ES-I3 (cell line): ENCODE data around the gene KIF26A.
A peak's percentile ranks its signal among the peaks of the same experiment; 100 is the strongest.

Source experiments
- H3K36me3 ChIP-seq: 2 replicates; pipeline ENCODE4 v1.6.1; 2013; ENCODE audit warnings: mild to moderate bottlenecking, low read length, control low read depth, moderate library complexity; ENCODE audit not compliant: insufficient read depth
- H3K4me1 ChIP-seq: 2 replicates; pipeline ENCODE4 v1.6.1; 2013; ENCODE audit warnings: mild to moderate bottlenecking, control low read depth, low read length; ENCODE audit not compliant: insufficient read depth
- H3K9ac ChIP-seq: 2 replicates; pipeline ENCODE4 v1.6.1; 2013; ENCODE audit warnings: low read depth, mild to moderate bottlenecking, low read length, moderate library complexity
- H3K9me3 ChIP-seq: 2 replicates; pipeline ENCODE4 v1.6.1; 2013; ENCODE audit warnings: mild to moderate bottlenecking, low read length, moderate library complexity; ENCODE audit not compliant: control insufficient read depth, insufficient read depth

Gene KIF26A

DNA sequence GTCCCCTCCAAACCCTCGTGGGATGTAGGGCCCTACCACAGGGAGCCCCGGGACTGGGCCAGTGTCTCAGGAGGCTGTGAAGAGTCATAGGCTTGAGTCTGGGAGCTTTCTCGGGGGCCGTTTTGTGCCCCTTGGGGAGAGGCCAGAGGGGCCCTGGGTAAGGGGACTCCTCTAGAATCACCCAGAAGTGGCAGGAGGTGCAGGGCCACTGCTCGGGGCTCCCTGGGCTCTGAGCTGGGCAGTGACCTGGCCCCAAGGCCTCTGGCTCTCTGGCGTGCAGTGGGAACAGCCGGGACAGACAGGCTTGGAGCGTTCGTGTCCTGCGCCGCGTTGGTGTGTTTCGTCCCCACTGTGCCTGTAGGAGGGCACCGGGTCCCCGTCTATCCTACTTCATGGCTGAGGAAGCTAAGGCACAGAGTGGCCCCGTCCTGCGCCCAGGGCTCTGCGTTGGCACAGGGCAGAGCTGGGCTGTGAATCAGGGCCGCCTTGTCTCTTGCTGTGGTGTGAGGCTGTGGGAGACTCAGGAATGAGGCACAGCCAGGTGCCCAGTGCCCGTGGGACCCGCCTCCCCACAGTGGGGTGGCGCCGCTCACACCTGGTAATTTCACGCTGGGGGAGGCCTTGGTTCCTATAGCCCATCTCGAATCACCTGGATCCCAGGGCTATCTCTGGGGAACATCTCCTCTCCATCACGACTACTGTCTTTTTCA, 23.8 kb upstream of the KIF26A start:
- no peaks in the 10 kb centered on the region for H3K9me3 ChIP-seq
- no peaks in the 10 kb centered on the region for H3K4me1 ChIP-seq
- no peak overlapping the region for H3K9ac ChIP-seq
- no peaks in the 10 kb centered on the region for H3K36me3 ChIP-seq

GRCh38 chr14:104115131-104115600, 23.2 kb upstream of the KIF26A start:
- Histone ChIP-seq H3K4me1 (no peaks in the 10 kb centered on the region), H3K36me3 (no peaks in the 10 kb centered on the region), H3K9ac (no peak overlapping the region), H3K9me3 (no peaks in the 10 kb centered on the region)

DNA sequence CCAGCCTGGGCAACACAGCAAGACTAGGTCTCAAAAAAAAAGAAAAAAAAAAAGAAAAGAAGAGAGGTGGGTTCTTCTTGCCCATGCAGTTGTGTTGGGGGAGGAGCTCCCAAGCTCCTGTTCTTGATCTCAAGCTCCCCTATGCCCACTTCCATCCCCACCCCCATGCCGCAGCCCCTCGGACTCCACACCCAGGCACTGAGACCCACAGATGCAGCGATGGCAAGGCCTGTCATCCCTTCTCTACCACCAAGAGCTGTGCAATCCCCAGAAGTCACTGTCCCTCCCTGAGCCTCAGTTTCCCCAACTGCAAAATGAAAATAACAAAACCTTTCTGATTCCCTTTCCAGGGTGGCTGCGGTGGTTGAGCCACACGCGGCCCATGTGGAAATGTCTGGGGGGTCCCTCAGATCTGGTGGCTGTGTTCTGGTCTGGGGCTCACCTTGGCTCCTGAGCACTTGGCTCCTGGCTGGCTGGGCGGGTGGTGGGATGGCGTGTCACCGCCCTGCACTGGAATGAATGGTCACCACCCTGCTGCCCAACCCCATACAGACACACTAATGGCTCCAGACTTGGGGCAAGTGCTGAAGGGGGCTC, 22.6 kb upstream of the KIF26A start:
- H3K9ac ChIP-seq = no peak overlapping the region
- no peaks in the 10 kb centered on the region for H3K36me3 ChIP-seq
- no peaks in the 10 kb centered on the region for H3K9me3 ChIP-seq
- no peaks in the 10 kb centered on the region for H3K4me1 ChIP-seq

- no peaks in the 10 kb centered on the region for H3K36me3 ChIP-seq
- no peaks in the 10 kb centered on the region for H3K4me1 ChIP-seq
- no peaks in the 10 kb centered on the region for H3K9me3 ChIP-seq
- peak overlapping the region; percentile 46; the same call in 1 of the 2 replicates for H3K9ac ChIP-seq
Measured at GRCh38 chr14:104116288-104116755, 22.1 kb upstream of the KIF26A start.

DNA sequence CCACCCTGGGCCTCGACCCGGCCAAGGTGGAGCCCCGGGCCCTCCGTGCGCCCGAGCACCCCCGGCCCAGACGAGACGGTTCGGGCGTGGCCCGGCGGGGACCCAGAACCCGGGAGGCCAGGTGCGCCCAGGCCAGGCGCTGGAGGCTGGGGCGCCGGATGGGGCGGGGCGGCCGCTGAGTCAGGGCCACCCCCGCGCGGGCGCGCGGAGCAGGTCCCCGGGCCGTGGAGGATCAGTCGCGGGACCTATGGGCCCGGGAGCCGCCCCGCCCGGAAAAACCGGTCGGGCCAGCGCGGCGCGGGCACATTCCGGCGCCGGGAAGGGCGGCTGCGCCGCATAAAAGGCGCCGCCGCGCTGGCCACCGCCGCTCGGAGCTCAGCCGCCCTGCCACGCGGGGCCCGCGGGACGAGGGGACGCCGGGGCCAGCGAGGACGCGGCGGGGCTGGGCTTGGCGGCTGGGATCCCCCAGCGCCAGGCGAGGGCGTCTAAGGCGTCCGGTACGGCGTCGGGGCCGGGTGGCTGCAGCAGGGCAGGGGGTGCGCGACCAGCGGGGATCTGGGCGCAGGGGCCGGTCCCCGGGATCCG, 21.5 kb upstream of the KIF26A start:
- H3K9me3 ChIP-seq = no peaks in the 10 kb centered on the region
- no peaks in the 10 kb centered on the region for H3K4me1 ChIP-seq
- H3K9ac ChIP-seq = peak overlapping the region; percentile 46; the same call in 1 of the 2 replicates
- no peaks in the 10 kb centered on the region for H3K36me3 ChIP-seq

GRCh38 chr14:104117341-104118005, 20.9 kb upstream of the KIF26A start:
- Histone ChIP-seq H3K9me3 (no peaks in the 10 kb centered on the region), H3K4me1 (no peaks in the 10 kb centered on the region), H3K9ac (peak overlapping the region; percentile 46; the same call in 1 of the 2 replicates), H3K36me3 (no peaks in the 10 kb centered on the region)

DNA sequence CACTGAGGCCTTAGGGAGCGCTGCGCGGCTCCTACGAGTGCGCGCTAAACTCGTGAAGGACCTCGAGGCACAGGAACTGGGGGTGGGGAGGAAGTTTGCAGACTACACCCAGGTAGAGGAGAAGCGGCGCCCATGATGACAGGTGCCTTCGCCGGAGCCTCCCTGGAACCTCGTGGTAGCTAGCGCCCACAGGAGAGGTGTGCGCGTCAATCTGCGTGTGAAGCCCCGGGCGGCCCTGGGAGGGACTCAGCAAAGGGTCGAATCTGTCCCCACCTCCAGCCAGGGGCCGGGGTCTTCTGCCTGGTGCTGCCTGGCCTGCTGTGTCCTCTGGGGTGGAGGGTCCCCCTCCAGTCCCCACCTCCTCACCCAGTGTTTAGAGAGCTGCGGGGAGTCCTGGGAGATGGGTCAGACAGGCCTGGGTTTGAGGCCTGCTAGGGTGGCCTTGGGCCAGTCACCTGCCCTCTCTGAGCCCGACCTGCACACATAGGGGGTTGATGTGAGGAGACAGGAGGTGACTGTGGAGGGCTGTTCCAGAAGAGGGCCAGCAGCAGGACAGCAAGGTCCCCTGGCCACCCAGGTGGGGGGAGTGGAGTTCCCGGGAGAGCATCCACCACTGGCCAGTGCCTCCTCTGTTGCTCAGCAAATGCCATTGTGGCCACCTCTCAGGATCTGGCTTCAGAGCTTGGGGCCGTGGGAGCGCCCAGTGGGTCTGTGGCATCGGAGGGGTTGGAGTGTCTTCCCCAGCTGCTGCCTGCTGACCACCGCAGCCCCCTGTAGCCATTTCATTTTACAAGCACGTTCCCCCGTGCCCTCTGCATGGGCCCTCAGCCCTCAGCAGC, 20.2 kb upstream of the KIF26A start:
- Histone ChIP-seq H3K9me3 (no peaks in the 10 kb centered on the region), H3K36me3 (no peaks in the 10 kb centered on the region), H3K9ac (peak overlapping the region; percentile 28; the same call in 1 of the 2 replicates), H3K4me1 (no peaks in the 10 kb centered on the region)

DNA sequence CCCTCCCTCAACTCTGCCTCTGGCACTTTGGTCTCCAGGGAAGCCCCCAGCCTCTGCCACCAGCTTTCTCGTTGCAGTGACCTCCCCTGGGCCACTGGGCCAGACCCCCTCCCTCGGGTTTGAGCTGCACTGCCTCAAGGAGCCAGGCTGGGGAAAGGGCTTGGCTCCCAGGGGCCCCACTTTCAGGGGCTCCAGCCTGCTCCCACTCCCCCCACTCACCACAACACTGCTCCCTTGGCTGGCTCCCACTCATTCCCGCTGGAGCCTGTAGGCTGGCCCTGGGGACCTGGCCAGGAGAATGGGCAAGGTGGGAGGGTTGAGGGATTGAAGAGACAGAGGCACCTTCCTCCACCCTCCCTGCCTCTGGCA, 19.3 kb upstream of the KIF26A start:
- H3K4me1 ChIP-seq = no peaks in the 10 kb centered on the region

DNA sequence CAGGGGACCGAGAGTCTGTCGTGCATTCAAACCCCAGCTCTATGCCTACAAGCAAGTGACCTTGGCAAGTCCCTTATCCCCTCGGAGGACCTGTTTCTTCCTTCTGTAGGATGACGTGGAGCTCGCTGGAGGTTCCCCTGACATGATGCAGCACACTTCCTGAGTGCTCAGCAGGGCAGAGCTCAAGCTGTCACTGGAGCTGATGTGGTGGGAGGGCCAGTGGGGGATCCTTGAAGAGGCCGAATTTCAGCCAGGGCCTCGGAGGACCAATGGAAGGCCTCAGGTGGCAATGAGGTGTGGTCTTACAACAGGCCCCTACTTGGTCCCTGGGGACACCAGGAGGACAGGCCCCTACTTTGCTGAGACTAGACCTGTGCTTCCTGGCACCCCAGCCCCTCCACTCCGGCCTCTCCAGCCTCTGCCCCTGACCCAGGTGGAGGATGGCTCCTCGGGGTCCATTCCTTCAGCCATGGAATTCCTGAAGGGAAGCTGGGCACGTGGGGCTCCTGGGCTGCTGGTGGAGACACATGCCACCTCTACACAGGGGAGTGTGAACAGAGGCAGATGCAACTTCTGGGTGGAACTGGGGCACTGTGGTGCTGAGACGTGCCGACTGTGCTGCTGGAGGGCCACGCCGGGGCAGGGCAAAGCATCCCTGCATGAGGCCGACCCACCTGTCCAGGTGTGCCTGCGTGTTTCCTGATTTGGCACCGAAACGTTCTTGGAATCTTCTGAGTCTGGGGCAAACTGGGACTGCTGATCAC, 18.7 kb upstream of the KIF26A start:
- Histone ChIP-seq H3K4me1 (no peaks in the 10 kb centered on the region), H3K9me3 (no peaks in the 10 kb centered on the region), H3K9ac (no peak overlapping the region), H3K36me3 (no peaks in the 10 kb centered on the region)

More for the DNA sequence above, 19.3 kb upstream of the KIF26A start:
- Histone ChIP-seq H3K36me3 (no peaks in the 10 kb centered on the region), H3K9me3 (no peaks in the 10 kb centered on the region), H3K9ac (no peak overlapping the region)

DNA sequence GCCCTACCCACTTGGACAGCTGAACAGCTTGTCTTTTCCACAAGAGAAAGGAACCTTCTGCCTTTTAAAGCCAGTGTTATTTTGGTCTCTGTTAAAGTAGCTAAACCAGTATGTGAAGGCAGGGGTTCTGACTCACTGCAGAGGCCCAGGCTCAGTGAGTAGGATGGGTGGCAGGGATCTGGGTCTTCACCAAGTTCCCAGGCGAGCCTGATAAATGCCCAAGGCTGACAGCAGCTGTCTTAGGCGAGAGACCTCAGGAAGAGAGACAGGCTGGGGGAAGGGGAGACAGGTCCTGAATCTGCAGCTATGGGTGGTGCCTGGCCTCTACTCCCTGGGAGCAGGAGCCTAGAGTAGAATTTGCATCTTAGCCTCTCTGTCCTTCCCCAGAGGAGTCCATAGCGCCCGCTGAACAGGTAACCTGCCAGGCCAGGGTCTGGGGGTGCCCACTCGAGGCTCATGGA, 18.1 kb upstream of the KIF26A start:
- no peaks in the 10 kb centered on the region for H3K4me1 ChIP-seq
- no peaks in the 10 kb centered on the region for H3K36me3 ChIP-seq
- no peak overlapping the region for H3K9ac ChIP-seq
- H3K9me3 ChIP-seq = peaks cover 4% of the 10 kb centered on the region; the same call in 1 of the 2 replicates

DNA sequence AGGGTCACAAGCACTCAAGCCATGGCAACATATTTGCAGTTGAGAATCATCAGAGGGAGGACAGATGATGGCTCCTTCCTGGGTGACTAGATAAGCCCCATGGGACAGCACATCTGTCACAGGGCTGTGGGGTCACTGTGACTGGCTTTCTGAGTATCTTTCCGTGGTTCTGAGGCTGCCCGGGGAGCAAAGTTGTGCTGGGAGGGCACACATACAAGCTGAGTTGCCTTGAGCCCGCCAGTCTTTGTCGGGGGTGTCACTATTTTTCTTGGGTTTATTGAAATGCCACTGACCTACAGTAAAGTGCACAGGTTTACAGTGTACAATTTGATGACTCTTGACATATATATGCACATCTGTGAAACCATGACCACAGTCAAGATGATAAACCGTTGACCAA, 17.2 kb upstream of the KIF26A start:
- H3K36me3 ChIP-seq = no peaks in the 10 kb centered on the region
- no peaks in the 10 kb centered on the region for H3K4me1 ChIP-seq
- peaks cover 4% of the 10 kb centered on the region; the same call in 1 of the 2 replicates for H3K9me3 ChIP-seq
- H3K9ac ChIP-seq = no peak overlapping the region

- no peaks in the 10 kb centered on the region for H3K36me3 ChIP-seq
- peaks cover 4% of the 10 kb centered on the region; the same call in 1 of the 2 replicates for H3K9me3 ChIP-seq
- H3K4me1 ChIP-seq = no peaks in the 10 kb centered on the region
- H3K9ac ChIP-seq = no peak overlapping the region
Measured at GRCh38 chr14:104123879-104124278, 14.5 kb upstream of the KIF26A start.

DNA sequence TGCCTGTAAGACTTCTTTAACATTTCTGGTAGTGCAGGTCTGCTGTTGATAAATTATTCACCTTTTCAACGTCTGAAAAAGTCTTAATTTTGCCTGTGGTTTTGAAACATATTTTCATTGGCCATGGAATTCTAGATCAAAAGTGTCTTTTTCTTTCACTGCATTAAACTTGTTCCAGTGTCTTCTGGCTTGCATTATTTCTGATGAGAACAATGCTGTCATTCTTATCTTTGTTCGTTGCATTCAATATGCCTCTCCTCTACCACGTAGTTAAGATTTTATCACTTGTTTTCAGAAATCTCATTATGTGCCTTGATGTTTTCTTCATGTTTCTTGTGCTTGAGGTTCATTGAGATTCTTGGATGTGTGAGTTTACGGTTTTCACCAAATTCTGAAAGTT, 13.4 kb upstream of the KIF26A start:
- Histone ChIP-seq H3K4me1 (no peaks in the 10 kb centered on the region), H3K9ac (no peak overlapping the region), H3K9me3 (peaks cover 7% of the 10 kb centered on the region), H3K36me3 (no peaks in the 10 kb centered on the region)
